ENCODE results near the gene JADE3. TPM values are rescaled to one million over a fixed set of nuclear protein-coding genes. Genes with fewer than 3 reads are reported as not detected.

JADE3 gene
- total and polyA plus RNA-seq, 2 experiments from 2014 or later = 4.5 to 15.3 TPM

DNA sequence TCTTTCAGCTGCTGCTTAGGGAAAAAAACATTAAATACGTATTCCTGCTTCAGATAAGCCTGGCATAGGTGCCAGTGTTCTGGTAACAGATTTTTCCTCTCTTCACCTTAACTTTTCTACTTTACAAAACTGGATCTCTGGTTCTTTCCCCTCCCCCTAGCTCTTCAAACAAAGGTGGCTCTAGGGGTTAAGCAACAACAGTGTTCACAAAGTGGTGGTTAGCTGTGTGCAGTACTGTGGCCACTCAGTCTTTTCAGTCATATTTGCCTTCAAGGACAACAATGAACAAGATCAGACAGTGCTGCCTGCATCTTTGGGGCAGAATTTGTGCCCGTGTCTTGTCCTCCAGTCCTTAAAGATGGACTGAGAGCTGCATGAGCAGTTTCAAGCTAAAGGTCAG lies 151.0 kb downstream of the JADE3 start:
- Histone ChIP-seq H3K36me3 (ENCODE audit: insufficient read depth) (no peaks in the 10 kb centered on the region), H3K4me1 (ENCODE audit: insufficient read depth) (no peaks in the 10 kb centered on the region), H3K79me2 (replicated peaks; ENCODE audit: insufficient read depth) (no peaks in the 10 kb centered on the region), H3F3A (replicated peaks; ENCODE audit: low read depth) (no peaks in the 10 kb centered on the region), H3K9me2 (ENCODE audit: insufficient read depth) (no peaks in the 10 kb centered on the region), H2AFZ (no peak overlapping the region), H4K20me1 (replicated peaks; ENCODE audit: insufficient read depth) (no peaks in the 10 kb centered on the region), H3K4me3 (no peak overlapping the region), H3K4me2 (no peak overlapping the region), H3K27me3 (ENCODE audit: insufficient read depth) (no peaks in the 10 kb centered on the region), H3K27ac (ENCODE audit: low read depth) (no peak overlapping the region)
- DNase-seq (ENCODE audit: low spot score) (no peak), ATAC-seq (no peak)
- Mint-ChIP-seq H3K27me3 (ENCODE audit: insufficient read depth, low read depth, poor library complexity) (no peaks in the 10 kb centered on the region), H3K36me3 (ENCODE audit: low read depth) (0 out of 3 replicates have a peak, but pooled peaks cover 2% of the 10 kb centered on the region), H3K4me1 (no peaks in the 10 kb centered on the region), H3K27ac (no peak overlapping the region), H3K9me3 (no peaks in the 10 kb centered on the region), H3K4me3 (no peak overlapping the region)
- no peak for TF ChIP-seq STAT1 (IDR thresholded peaks at IDR 0.05; ENCODE audit: unreplicated experiment)
- TF ChIP-seq JUNB (IDR thresholded peaks at IDR 0.05; ENCODE audit: unreplicated experiment) = no peak
- no peak for TF ChIP-seq POLR2AphosphoS5 (IDR thresholded peaks at IDR 0.05; ENCODE audit: low read depth)
- no peak for TF ChIP-seq EZH2phosphoT487 (IDR thresholded peaks at IDR 0.05; ENCODE audit: unreplicated experiment)
- TF ChIP-seq, protein P1, sequence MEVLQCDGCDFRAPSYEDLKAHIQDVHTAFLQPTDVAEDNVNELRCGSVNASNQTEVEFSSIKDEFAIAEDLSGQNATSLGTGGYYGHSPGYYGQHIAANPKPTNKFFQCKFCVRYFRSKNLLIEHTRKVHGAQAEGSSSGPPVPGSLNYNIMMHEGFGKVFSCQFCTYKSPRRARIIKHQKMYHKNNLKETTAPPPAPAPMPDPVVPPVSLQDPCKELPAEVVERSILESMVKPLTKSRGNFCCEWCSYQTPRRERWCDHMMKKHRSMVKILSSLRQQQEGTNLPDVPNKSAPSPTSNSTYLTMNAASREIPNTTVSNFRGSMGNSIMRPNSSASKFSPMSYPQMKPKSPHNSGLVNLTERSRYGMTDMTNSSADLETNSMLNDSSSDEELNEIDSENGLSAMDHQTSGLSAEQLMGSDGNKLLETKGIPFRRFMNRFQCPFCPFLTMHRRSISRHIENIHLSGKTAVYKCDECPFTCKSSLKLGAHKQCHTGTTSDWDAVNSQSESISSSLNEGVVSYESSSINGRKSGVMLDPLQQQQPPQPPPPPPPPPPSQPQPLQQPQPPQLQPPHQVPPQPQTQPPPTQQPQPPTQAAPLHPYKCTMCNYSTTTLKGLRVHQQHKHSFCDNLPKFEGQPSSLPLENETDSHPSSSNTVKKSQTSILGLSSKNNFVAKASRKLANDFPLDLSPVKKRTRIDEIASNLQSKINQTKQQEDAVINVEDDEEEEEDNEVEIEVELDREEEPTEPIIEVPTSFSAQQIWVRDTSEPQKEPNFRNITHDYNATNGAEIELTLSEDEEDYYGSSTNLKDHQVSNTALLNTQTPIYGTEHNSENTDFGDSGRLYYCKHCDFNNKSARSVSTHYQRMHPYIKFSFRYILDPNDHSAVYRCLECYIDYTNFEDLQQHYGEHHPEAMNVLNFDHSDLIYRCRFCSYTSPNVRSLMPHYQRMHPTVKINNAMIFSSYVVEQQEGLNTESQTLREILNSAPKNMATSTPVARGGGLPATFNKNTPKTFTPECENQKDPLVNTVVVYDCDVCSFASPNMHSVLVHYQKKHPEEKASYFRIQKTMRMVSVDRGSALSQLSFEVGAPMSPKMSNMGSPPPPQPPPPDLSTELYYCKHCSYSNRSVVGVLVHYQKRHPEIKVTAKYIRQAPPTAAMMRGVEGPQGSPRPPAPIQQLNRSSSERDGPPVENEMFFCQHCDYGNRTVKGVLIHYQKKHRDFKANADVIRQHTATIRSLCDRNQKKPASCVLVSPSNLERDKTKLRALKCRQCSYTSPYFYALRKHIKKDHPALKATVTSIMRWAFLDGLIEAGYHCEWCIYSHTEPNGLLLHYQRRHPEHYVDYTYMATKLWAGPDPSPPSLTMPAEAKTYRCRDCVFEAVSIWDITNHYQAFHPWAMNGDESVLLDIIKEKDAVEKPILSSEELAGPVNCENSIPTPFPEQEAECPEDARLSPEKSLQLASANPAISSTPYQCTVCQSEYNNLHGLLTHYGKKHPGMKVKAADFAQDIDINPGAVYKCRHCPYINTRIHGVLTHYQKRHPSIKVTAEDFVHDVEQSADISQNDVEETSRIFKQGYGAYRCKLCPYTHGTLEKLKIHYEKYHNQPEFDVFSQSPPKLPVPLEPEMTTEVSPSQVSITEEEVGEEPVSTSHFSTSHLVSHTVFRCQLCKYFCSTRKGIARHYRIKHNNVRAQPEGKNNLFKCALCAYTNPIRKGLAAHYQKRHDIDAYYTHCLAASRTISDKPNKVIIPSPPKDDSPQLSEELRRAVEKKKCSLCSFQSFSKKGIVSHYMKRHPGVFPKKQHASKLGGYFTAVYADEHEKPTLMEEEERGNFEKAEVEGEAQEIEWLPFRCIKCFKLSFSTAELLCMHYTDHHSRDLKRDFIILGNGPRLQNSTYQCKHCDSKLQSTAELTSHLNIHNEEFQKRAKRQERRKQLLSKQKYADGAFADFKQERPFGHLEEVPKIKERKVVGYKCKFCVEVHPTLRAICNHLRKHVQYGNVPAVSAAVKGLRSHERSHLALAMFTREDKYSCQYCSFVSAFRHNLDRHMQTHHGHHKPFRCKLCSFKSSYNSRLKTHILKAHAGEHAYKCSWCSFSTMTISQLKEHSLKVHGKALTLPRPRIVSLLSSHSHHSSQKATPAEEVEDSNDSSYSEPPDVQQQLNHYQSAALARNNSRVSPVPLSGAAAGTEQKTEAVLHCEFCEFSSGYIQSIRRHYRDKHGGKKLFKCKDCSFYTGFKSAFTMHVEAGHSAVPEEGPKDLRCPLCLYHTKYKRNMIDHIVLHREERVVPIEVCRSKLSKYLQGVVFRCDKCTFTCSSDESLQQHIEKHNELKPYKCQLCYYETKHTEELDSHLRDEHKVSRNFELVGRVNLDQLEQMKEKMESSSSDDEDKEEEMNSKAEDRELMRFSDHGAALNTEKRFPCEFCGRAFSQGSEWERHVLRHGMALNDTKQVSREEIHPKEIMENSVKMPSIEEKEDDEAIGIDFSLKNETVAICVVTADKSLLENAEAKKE (CRISPR knock-in tag; IDR thresholded peaks at IDR 0.05) = no peak
- TF ChIP-seq CTCF (conservative IDR thresholded peaks at IDR 0.05; ENCODE audit: low read depth in 2 of 2) = no peak
- no peak for TF ChIP-seq ZNF331 (CRISPR knock-in tag; IDR thresholded peaks at IDR 0.05; ENCODE audit: low read depth)
- TF ChIP-seq ETS1 (IDR thresholded peaks at IDR 0.05) = no peak
- TF ChIP-seq ZNF114 (CRISPR knock-in tag; IDR thresholded peaks at IDR 0.05) = no peak
- TF ChIP-seq NANOG (IDR thresholded peaks at IDR 0.05; ENCODE audit: borderline replicate concordance) = no peak
- TF ChIP-seq CREB1 (CRISPR knock-in tag; IDR thresholded peaks at IDR 0.05; ENCODE audit: low read depth) = no peak
- no peak for TF ChIP-seq REST (IDR thresholded peaks at IDR 0.05; ENCODE audit: unreplicated experiment)
- TF ChIP-seq EZH2 (IDR thresholded peaks at IDR 0.05; ENCODE audit: low read depth, unreplicated experiment) = no peak

All from GM23338 (cell line).